Islet of Langerhans (tissue), 1 donor: ENCODE measurements around the gene SECISBP2L.
"Not testable (repeated sequence)": the region's sequence is repeated elsewhere in the genome, so short reads cannot be mapped to it uniquely, and the experiment has no call there.

ENCODE experiments used
- FAIRE-seq: peaks from one replicate; lab custom pipeline; 2011; peaks lifted over from hg19 to GRCh38; lab: Jason Lieb, UNC

Gene SECISBP2L

DNA sequence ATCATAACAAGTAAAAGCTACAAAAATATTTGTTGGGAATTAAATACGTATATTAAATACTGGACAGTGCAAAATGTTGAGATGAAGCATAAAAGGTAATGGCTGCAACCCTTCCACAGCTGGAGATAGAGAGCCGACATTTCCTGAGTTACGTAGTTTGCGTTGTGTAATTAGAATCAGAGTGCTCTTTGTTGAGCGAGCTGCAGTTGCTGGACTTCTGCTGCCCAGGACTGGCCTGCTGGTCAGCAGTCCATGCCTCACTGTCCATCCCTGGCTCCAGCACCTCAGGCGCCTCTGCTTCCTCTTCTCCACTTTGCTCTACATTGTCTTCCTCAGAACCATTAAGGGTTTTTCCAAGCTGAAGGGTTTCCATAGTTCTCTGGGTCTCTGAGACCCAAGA is 54.1 kb downstream of the SECISBP2L start:
- FAIRE-seq, result no peak

- no peak for FAIRE-seq
Measured at GRCh38 chr15:48989170-48989569, 57.1 kb downstream of the SECISBP2L start.

- no peak for FAIRE-seq
Measured at GRCh38 chr15:48987142-48987541, 59.1 kb downstream of the SECISBP2L start.

- no peak for FAIRE-seq
Measured at GRCh38 chr15:48986240-48986639, 60.0 kb downstream of the SECISBP2L start.

- FAIRE-seq, result no peak
Measured at GRCh38 chr15:48985516-48985915, 60.7 kb downstream of the SECISBP2L start.

DNA sequence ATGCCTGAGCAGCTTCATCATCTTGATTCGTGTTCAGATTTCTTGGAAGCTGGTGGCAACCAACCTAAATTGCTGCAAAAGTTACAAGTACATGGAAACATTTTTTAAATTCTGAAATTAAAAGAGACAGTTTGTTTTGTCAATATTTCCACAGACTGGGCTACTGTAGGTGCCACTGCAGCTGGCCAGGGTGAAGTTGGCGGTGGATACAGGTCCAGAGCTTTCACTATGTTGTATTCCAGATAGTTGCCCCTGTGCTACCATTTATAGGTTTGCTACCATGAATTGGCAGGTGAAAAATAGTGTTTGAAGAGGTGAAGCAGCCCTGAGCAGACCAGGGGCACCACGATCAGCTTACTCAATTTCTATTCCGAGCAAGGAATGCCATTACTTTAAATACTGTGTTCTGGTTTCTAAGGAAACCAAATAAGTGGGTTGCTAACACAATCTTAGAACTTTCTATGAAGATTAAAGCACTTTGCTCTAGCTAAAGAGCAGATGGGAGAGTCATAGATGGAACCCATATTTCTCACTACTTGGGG is 61.4 kb downstream of the SECISBP2L start:
- FAIRE-seq, result no peak

GRCh38 chr15:48984021-48984710 is 62.1 kb downstream of the SECISBP2L start:
- no peak for FAIRE-seq

GRCh38 chr15:48983300-48983699 is 62.9 kb downstream of the SECISBP2L start:
- no peak for FAIRE-seq

GRCh38 chr15:48981941-48982340 is 64.3 kb downstream of the SECISBP2L start:
- no peak for FAIRE-seq

- FAIRE-seq, result no peak
Measured at GRCh38 chr15:48978638-48979037, 67.6 kb downstream of the SECISBP2L start.

GRCh38 chr15:48976444-48977088 is 69.7 kb downstream of the SECISBP2L start:
- no peak for FAIRE-seq

DNA sequence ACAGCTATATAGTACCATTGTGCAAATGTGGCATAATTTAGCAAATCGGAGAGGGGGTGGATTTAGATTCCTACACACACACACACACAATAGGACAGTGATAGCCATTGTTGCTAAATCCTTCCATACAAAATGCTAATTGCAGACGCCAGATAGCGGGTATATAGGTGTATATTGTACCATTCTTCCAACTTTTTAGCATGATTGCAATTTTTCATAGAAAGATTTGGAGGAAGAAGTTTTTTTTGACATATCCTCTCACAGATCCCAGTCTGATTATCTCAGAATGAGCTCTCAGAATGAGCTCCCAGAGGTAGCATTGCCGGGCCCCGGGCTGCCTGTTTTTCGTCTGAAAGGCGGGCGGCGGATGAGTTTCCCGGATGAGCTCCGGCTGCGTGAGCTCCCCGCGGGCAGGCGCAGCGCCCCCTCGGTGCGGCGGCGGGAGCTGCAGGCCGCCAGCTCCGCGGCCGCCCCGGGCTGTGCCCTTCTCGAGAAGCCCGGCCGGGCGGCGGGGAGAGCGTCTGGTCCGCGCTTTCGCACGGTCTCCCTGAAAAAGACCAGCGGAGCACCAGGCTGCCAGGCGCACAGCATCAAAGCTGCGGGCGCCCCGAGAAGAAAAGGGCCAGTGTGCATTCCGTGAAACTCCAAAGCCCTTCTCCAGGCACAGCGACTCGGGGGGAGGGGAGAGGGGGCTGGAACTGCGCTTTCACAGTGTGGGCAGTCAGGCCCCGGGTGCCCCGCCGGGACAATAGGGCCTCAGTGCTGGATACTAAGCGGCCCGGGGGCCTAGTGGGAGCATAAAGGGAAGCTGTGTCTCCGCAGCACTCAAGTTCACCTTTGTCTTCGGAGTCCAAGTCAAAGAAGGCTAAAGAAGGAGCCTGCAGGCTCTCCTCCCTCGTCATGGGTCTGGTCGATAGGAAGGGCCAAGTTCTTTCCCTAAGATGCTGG is 70.5 kb downstream of the SECISBP2L start:
- no peak for FAIRE-seq

- FAIRE-seq, result no peak
Measured at GRCh38 chr15:48974882-48975281, 71.4 kb downstream of the SECISBP2L start.

DNA sequence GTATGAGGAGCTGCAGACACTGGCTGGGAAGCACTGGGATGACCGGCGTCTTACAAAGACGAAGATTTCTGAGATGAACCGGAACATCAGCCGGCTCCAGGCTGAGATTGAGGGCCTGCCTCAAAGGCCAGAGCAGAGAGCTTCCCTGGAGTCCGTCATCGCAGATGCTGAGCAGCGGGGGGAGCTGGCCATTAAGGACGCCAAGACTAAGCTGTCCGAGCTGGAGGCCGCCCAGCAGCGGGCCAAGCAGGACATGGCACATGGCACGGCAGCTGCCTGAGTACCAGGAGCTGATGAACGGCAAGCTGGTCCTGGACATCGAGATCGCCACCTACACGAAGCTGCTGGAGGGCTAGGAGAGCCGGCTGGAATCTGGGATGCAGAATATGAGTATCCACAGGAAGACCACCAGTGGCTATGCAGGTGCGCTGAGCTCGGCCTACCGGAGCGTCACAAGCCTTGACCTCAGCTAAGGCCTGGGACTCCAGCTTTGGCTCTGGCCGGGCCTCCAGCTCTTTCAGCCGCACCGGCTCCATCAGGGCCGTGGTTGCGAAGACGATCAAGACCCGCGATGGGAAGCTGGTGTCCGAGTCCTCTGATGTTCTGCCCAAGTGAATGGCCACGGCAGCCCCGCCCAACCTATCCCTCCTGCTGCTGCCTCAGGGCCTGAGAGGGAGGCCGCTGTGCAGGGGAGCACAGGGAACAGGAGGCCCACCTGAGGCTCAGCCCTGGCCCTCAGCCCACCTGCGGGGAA is 73.3 kb downstream of the SECISBP2L start:
- no peak for FAIRE-seq

DNA sequence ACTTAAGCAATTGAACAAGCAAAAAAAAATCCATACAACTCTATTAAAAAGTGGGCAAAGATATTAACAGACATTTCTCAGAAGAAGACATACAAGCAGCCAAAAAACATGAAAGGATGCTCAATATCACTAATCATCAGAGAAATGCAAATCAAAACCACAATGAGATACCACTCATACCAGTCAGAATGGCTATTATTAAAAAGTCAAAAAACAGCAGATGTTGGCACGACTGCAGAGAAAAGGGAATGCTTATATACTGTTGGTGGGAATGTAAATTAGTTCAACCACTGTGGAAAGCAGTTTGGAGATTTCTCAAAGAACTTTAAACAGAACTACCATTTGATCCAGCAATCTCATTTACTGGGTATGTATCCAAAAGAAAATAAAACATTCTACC is 75.3 kb downstream of the SECISBP2L start:
- not testable (repeated sequence) for FAIRE-seq

DNA sequence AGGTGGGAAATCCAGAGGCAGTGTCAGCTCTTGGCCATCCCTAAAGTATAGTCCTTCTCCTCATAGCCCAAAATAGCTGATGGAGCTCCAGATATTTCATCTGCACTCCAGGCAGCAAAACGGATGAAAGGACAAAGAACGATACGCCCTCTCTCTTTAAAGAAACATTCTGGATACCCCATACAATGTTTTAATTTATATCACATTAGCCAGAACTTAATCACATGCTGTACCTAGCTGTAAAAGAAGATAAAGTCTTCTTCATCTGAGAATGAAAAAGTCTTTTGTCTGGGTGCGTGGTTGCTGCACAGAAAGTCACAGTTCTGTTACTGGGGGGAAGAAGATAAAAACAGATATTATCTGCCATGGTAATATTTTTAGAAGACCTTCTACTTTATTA is 78.2 kb downstream of the SECISBP2L start:
- no peak for FAIRE-seq

DNA sequence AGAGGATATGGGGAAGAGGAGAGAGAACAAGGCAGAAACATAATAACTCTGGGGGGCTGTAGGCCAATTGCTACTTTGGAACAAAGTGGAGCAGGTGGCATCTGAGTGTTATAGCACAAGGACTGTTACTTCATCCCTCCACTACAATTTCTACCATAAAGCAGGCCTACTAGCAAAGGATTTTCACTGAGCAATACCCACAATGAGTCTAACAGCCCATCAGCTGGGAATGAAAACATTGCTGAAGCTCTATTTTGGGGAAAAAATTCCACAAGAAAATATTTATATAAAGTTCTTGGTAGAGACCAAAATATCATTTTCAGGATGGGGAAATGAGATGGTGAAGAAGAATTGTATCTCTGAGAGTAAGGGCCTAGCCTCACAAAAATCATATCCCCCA is 78.9 kb downstream of the SECISBP2L start:
- FAIRE-seq, result no peak

GRCh38 chr15:48966595-48967301 is 79.5 kb downstream of the SECISBP2L start:
- no peak for FAIRE-seq

DNA sequence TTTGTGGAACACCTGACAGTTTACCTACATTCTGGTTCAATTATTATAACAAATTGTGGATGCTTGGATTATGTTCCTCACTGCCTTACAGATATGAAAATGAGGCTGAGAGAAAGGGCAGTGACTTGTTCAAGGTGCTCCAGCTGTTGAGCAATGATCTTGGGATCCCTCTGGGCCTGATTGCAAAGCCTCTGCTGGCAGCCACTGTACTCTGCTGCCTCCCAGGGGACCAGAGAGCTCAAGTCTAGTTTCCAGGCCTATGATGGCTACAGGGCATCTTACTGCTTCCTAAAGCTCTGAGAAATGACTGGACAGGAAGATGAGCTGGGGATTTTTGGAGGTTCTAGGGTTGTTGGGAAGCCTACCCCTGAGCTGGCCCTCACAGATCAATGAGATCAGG is 80.3 kb downstream of the SECISBP2L start:
- FAIRE-seq, result no peak

GRCh38 chr15:48964898-48965297 is 81.3 kb downstream of the SECISBP2L start:
- no peak for FAIRE-seq

GRCh38 chr15:48963524-48964113 is 82.6 kb downstream of the SECISBP2L start, which contains the start of gene SHC4:
Gene SHC4 (minus strand): TSS chr15:48963919. CDS start chr15:48963015, 904 bp downstream.
- peak; percentile 79 for FAIRE-seq
